ENCODE data around the gene COX5A. TPM values are rescaled to one million over a fixed set of nuclear protein-coding genes. Genes with fewer than 3 reads are reported as not detected.
A peak's percentile ranks its signal among the peaks of the same experiment; 100 is the strongest.

COX5A gene
- total and polyA plus RNA-seq, 2 of the 4 experiments (the other 2 are of a cell fraction): 39.8 to 141 TPM

- no peaks in the 10 kb centered on the region for H3K9me3 ChIP-seq (ENCODE audit: control insufficient read depth, insufficient read depth, low read length)
- peaks cover 7% of the 10 kb centered on the region for H3K9me1 ChIP-seq (ENCODE audit: insufficient read depth, low read length)
- H3K4me3 ChIP-seq (ENCODE audit: insufficient read depth, low read depth, low read length): no peak overlapping the region
- H3K9ac ChIP-seq (ENCODE audit: low read depth, low read length): no peak overlapping the region
- H3K14ac ChIP-seq (replicated peaks; ENCODE audit: low read depth, low read length): no peak overlapping the region
- no peak overlapping the region for H2BK20ac ChIP-seq (ENCODE audit: low read depth, low read length)
- DNase-seq: no peak
- H4K8ac ChIP-seq (ENCODE audit: low read depth in 2 of 2, low read length in 2 of 2): no peak overlapping the region
- H2AFZ ChIP-seq (replicated peaks; ENCODE audit: low read length, poor library complexity): no peak overlapping the region
- H3K27ac ChIP-seq (ENCODE audit: insufficient read depth, low read length): no peak overlapping the region
- H3K18ac ChIP-seq (ENCODE audit: low read depth, low read length): no peak overlapping the region
- H3K23ac ChIP-seq (ENCODE audit: low read depth, low read length): no peak overlapping the region
- CTCF ChIA-PET: interaction anchor here (0.6 to 1.7 kb wide), 14 partner anchors 13 to 144 kb away, joined by 3 to 7 read pairs (median 4); partner anchors contain the start of genes COX5A, MPI and ULK3
- 100% methylated on average over 1 of the region's 4 CpGs; no CpG with 5 or more reads in 1 of the 2 experiments for WGBS, 2 experiments (ENCODE audit: extremely low coverage in 2 of 2, insufficient read length in 1 of 2)
- no peak overlapping the region for H2AK5ac ChIP-seq (ENCODE audit: low read depth, low read length)
- no peak overlapping the region for H3K56ac ChIP-seq (ENCODE audit: extremely low read depth, insufficient read depth, low read length)
- H3K4me2 ChIP-seq (ENCODE audit: low read depth, low read length): no peak overlapping the region
- no TSS peak for BruUV-seq (replicated peaks)
- no peak for ATAC-seq (ENCODE audit: low read depth)
- H2BK5ac ChIP-seq (ENCODE audit: low read depth, low read length, poor library complexity, severe bottlenecking): no peak overlapping the region
- no peaks in the 10 kb centered on the region for H3K27me3 ChIP-seq (ENCODE audit: control insufficient read depth, insufficient read depth, low read length)
- dilution Hi-C loops (cut with HindIII; ENCODE audit: low sequenced_read_pairs, unreplicated experiment): no loop called here
- intact Hi-C loops (cut with micrococcal nuclease): loop anchor here (1.0 kb wide), 1 partner anchor 12 kb away; the partner anchor contains the start of gene MPI
- H2BK120ac ChIP-seq (ENCODE audit: low read depth, low read length): no peak overlapping the region
- H3K4ac ChIP-seq (ENCODE audit: low read depth, low read length): no peak overlapping the region
- H2AK9ac ChIP-seq (replicated peaks; ENCODE audit: low read depth, low read length, poor library complexity): peak overlapping the region; percentile 48
- POLR2A ChIA-PET (ENCODE audit: unreplicated experiment): no interaction called here
- H3K36me3 ChIP-seq (ENCODE audit: control insufficient read depth, insufficient read depth, low read length): peaks cover 46% of the 10 kb centered on the region
- H4K20me1 ChIP-seq (ENCODE audit: insufficient read depth, low read length): peaks cover 13% of the 10 kb centered on the region
- no peak overlapping the region for H4K91ac ChIP-seq (ENCODE audit: insufficient read depth, low read depth, low read length)
- H2BK15ac ChIP-seq (ENCODE audit: low read depth, low read length): no peak overlapping the region
- H3K79me1 ChIP-seq (ENCODE audit: low read depth in 1 of 2, low read length in 2 of 2): peaks cover 34 to 70% of the 10 kb centered on the region in 2 experiments
- H3K4me1 ChIP-seq (ENCODE audit: control insufficient read depth, insufficient read depth, low read length): peaks cover 13% of the 10 kb centered on the region
- no peak overlapping the region for H4K5ac ChIP-seq (ENCODE audit: low read depth, low read length)
- in situ Hi-C loops (cut with MboI; ENCODE audit: low sequenced_read_pairs): no loop called here
- TF ChIP-seq POLR2A (IDR thresholded peaks at IDR 0.05; ENCODE audit: low read depth, low read length): no peak
- no peak for TF ChIP-seq CTCF (conservative IDR thresholded peaks at IDR 0.05; ENCODE audit: low read depth, low read length)
These were observed 35.4 kb downstream of the COX5A start for GRCh38 chr15:74902295-74903075.
